HCT116 (cell line): ENCODE data around the gene C1orf50. TPM values are rescaled to one million over a fixed set of nuclear protein-coding genes. Genes with fewer than 3 reads are reported as not detected.

ENCODE experiments used
- ATAC-seq: fragments of 200-7000 bp; cut with Tn5 transposase; 2 replicates; pipeline ENCODE4 v1.9.1; 2020; ENCODE audit warnings: mild to moderate bottlenecking, moderate library complexity
- BruUV-seq: library from RNA; stranded (reverse); fragments of 400-500 nt; replicated peaks from 2 replicates; lab custom pipeline; 2021; lab: Mats Ljungman, UMichigan
- CTCF ChIA-PET: fragments of 300-600 bp; sonication (Branson Sonifier 250); formaldehyde crosslinking; loops from one replicate; lab custom pipeline; 2021; ENCODE audit warnings: antibody characterized with exemption; lab: Charles Lee
- POLR2A ChIA-PET: fragments of 300-600, 350-600 bp; sonication (Branson Sonifier 250); formaldehyde crosslinking; loops from one replicate; lab custom pipeline; 2021; ENCODE audit warnings: antibody characterized with exemption; lab: Charles Lee
- RAD21 ChIA-PET, 2 experiments: fragments of 300-600 bp; sonication (Branson Sonifier 250); formaldehyde crosslinking; loops; one replicate each; lab custom pipeline; 2023; ENCODE audit warnings: low total read pairs in 2 of 2; ENCODE audit not compliant: uncharacterized antibody in 2 of 2, unreplicated experiment in 2 of 2, low non-redundant PET in 1 of 2; lab: Charles Lee
- DNase-seq: peaks from one replicate; pipeline ENCODE4 v3.0.0-alpha.2; 2010; ENCODE audit warnings: low read depth, low spot score
- H2AFZ ChIP-seq: fragments of 200-600 bp; shearing (Covaris generic), sonication (generic); 2 replicates; pipeline ENCODE4 v1.6.1; 2017; ENCODE audit warnings: low read depth, mixed run types, mixed read lengths, antibody characterized with exemption, low read length; ENCODE audit not compliant: poor library complexity, severe bottlenecking
- H3K27ac ChIP-seq: 2 replicates; pipeline ENCODE4 v1.5.1; 2012; ENCODE audit warnings: low read depth, low read length
- H3K27me3 ChIP-seq: fragments of 200-600 bp; sonication (generic); 2 replicates; pipeline ENCODE4 v1.6.1; 2016; ENCODE audit warnings: mixed run types, low read length, mixed read lengths; ENCODE audit not compliant: insufficient read depth
- H3K36me3 ChIP-seq, 2 experiments: fragments of 200-500 bp in 1 of 2; fragments of 200-600 bp in 1 of 2; sonication (Bioruptor generic) in 1 of 2; sonication (generic) in 1 of 2; 2 replicates each; pipeline versions ENCODE4 v1.5.1 to v1.6.1; 2014 to 2016; ENCODE audit warnings: low read length in 2 of 2, inconsistent platforms in 1 of 2, mixed read lengths in 1 of 2, mixed run types in 1 of 2; ENCODE audit not compliant: insufficient read depth in 2 of 2, control insufficient read depth in 1 of 2
- H3K4me1 ChIP-seq, 2 experiments: fragments of 200-600 bp in 1 of 2; sonication (generic) in 1 of 2; 2 replicates each; pipeline versions ENCODE4 v1.5.1 to v1.6.1; 2012 to 2017; ENCODE audit warnings: low read length in 2 of 2, inconsistent platforms in 1 of 2, mild to moderate bottlenecking in 1 of 2, mixed read lengths in 1 of 2, mixed run types in 1 of 2, moderate library complexity in 1 of 2; ENCODE audit not compliant: insufficient read depth in 2 of 2, control insufficient read depth in 1 of 2
- H3K4me2 ChIP-seq: fragments of 200-600 bp; sonication (generic); 2 replicates; pipeline ENCODE4 v1.6.1; 2017; ENCODE audit warnings: mixed run types, low read length, mixed read lengths
- H3K4me3 ChIP-seq, 2 experiments: fragments of 200-600 bp in 1 of 2; sonication (generic) in 1 of 2; replicated peaks in 1 of 2; 2 replicates each; pipeline ENCODE4 v1.5.1; 2011 to 2016; ENCODE audit warnings: low read length in 2 of 2, control low read depth in 1 of 2, low read depth in 1 of 2, mild to moderate bottlenecking in 1 of 2, mixed read lengths in 1 of 2, mixed run types in 1 of 2
- H3K79me2 ChIP-seq: fragments of 200-600 bp; sonication (generic); 2 replicates; pipeline ENCODE4 v1.6.1; 2017; ENCODE audit warnings: mild to moderate bottlenecking, mixed run types, low read length, moderate library complexity, mixed read lengths; ENCODE audit not compliant: insufficient read depth
- H3K9ac ChIP-seq: fragments of 200-600 bp; sonication (generic); 2 replicates; pipeline ENCODE4 v1.6.1; 2016; ENCODE audit warnings: low read length, mixed read lengths
- H3K9me2 ChIP-seq: fragments of 200-600 bp; sonication (generic), shearing (Covaris generic); 2 replicates; pipeline ENCODE4 v1.6.1; 2017; ENCODE audit warnings: mixed run types, mild to moderate bottlenecking, moderate library complexity; ENCODE audit not compliant: insufficient read depth
- H3K9me3 ChIP-seq, 2 experiments: fragments of 200-500 bp in 1 of 2; fragments of 200-600 bp in 1 of 2; sonication (Bioruptor generic) in 1 of 2; sonication (generic) in 1 of 2; 2 replicates each; pipeline ENCODE4 v1.6.1; 2014 to 2017; ENCODE audit warnings: low read length in 2 of 2, mixed read lengths in 2 of 2, inconsistent platforms in 1 of 2, low read depth in 1 of 2, mild to moderate bottlenecking in 1 of 2, mixed run types in 1 of 2, moderate library complexity in 1 of 2; ENCODE audit not compliant: control insufficient read depth in 1 of 2, insufficient read depth in 1 of 2
- H4K20me1 ChIP-seq: fragments of 200-600 bp; sonication (generic), shearing (Covaris generic); 2 replicates; pipeline ENCODE4 v1.6.1; 2017; ENCODE audit warnings: mixed run types, mild to moderate bottlenecking, moderate library complexity; ENCODE audit not compliant: insufficient read depth
- CBX3 ChIP-seq: IDR thresholded peaks from 2 replicates; pipeline ENCODE4 v1.6.1; 2012; ENCODE audit warnings: low read depth
- CEBPB ChIP-seq: IDR thresholded peaks from 2 replicates; pipeline ENCODE4 v1.6.1; 2012; ENCODE audit warnings: low read depth
- EZH2phosphoT487 ChIP-seq: fragments of 200-600 bp; IDR thresholded peaks from 2 replicates; pipeline ENCODE4 v1.6.1; 2018; ENCODE audit warnings: antibody characterized with exemption, borderline replicate concordance
- JUND ChIP-seq: IDR thresholded peaks from 2 replicates; pipeline ENCODE4 v1.6.1; 2012
- MAX ChIP-seq: IDR thresholded peaks from 2 replicates; pipeline ENCODE4 v1.6.1; 2012
- POLR2A ChIP-seq: IDR thresholded peaks from 2 replicates; pipeline ENCODE4 v1.7.0; 2011; ENCODE audit warnings: borderline replicate concordance; ENCODE audit not compliant: insufficient read depth, insufficient read length; ENCODE audit errors: extremely low read depth
- SRF ChIP-seq: IDR thresholded peaks from 2 replicates; pipeline ENCODE4 v1.6.1; 2012; ENCODE audit warnings: low read depth
- YY1 ChIP-seq: IDR thresholded peaks from 2 replicates; pipeline ENCODE4 v1.6.1; 2011; ENCODE audit warnings: low read length, low read depth, moderate library complexity, mild to moderate bottlenecking; ENCODE audit not compliant: insufficient replicate concordance; ENCODE audit errors: extremely low read depth
- ZNF274 ChIP-seq: fragments of 200-500 bp; sonication (Bioruptor generic); IDR thresholded peaks from 2 replicates; pipeline ENCODE4 v1.6.1; 2014; ENCODE audit warnings: mild to moderate bottlenecking, low read depth, low read length, inconsistent platforms
- intact Hi-C: fragments of 100-400 bp; cut with micrococcal nuclease; formaldehyde crosslinking; loops from 2 replicates; pipeline ENCODE4 v1.10.0; 2022
- total RNA-seq: library from RNA; stranded (reverse); gene quantifications from one replicate; pipeline ENCODE4 v1.2.1, GENCODE V29; 2021; ENCODE audit not compliant: unreplicated experiment
- TF ChIP-seq, protein P1 (sequence below): IDR thresholded peaks from 2 replicates; pipeline ENCODE4 v1.6.1; 2012
- TF ChIP-seq, protein P2 (sequence below): IDR thresholded peaks from 2 replicates; pipeline ENCODE4 v1.6.1; 2011; ENCODE audit warnings: mild to moderate bottlenecking, low read length, moderate library complexity; ENCODE audit not compliant: insufficient replicate concordance; ENCODE audit errors: extremely low read depth
- TF ChIP-seq, protein P3 (sequence below): IDR thresholded peaks from 2 replicates; pipeline ENCODE4 v1.6.1; 2012; ENCODE audit warnings: low read depth
- TF ChIP-seq, protein P4 (sequence below), 3 experiments: fragments of 200-600 bp in 1 of 3; sonication (generic) in 1 of 3; IDR thresholded peaks in 2 of 3; conservative IDR thresholded peaks in 1 of 3; 2 replicates each; pipeline ENCODE4 v1.5.1; 2012 to 2017; ENCODE audit warnings: low read depth in 2 of 3, low read length in 2 of 3, antibody characterized with exemption in 1 of 3, borderline replicate concordance in 1 of 3, control low read depth in 1 of 3, mild to moderate bottlenecking in 1 of 3, mixed read lengths in 1 of 3, mixed run types in 1 of 3, moderate library complexity in 1 of 3; ENCODE audit not compliant: insufficient read depth in 1 of 3

C1orf50 gene
- total RNA-seq, 1 experiment from 2014 or later, result 5.8 TPM

DNA sequence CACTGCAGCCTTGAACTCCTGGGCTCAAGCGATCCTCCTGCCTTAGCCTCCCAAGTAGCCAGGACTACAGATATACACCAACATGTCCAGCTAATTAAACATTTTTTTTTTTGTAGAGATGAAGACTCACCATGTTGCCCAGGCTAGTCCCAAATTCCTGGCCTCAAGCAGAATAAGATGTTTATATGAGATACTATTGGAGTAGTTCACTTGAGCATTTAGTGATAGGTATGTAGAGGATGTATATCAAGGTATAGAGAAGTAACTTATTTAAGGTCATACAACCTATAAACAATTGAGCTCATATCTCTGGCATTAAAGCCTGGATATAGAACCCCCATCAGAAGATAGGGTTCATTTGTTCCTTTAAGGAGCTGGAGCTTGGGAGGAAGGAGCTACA is 13.1 kb downstream of the C1orf50 start:
- Histone ChIP-seq H2AFZ (no peak overlapping the region), H3K27ac (no peak overlapping the region), H3K9me2 (no peaks in the 10 kb centered on the region), H3K79me2 (no peaks in the 10 kb centered on the region), H3K27me3 (no peaks in the 10 kb centered on the region), H3K36me3 (peaks cover 9 to 10% of the 10 kb centered on the region in 2 experiments; a peak in 2 of 4 replicates), H3K9me3 (no peaks in the 10 kb centered on the region), H4K20me1 (no peaks in the 10 kb centered on the region), H3K4me3 (no peak overlapping the region), H3K4me2 (no peak overlapping the region), H3K4me1 (peaks cover 0 to 4% of the 10 kb centered on the region in 2 experiments; a peak in 1 of 4 replicates), H3K9ac (no peak overlapping the region)
- intact Hi-C loops, result no loop called here
- no TSS peak for BruUV-seq
- DNase-seq (no peak), ATAC-seq (no peak)
- TF ChIP-seq EZH2phosphoT487 (no peak), MAX (no peak), POLR2A (no peak), JUND (no peak), ZNF274 (no peak), SRF (no peak), CBX3 (no peak), YY1 (no peak), CEBPB (no peak)
- TF ChIP-seq, protein P1, sequence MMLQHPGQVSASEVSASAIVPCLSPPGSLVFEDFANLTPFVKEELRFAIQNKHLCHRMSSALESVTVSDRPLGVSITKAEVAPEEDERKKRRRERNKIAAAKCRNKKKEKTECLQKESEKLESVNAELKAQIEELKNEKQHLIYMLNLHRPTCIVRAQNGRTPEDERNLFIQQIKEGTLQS, result no peak
- TF ChIP-seq, protein P2, sequence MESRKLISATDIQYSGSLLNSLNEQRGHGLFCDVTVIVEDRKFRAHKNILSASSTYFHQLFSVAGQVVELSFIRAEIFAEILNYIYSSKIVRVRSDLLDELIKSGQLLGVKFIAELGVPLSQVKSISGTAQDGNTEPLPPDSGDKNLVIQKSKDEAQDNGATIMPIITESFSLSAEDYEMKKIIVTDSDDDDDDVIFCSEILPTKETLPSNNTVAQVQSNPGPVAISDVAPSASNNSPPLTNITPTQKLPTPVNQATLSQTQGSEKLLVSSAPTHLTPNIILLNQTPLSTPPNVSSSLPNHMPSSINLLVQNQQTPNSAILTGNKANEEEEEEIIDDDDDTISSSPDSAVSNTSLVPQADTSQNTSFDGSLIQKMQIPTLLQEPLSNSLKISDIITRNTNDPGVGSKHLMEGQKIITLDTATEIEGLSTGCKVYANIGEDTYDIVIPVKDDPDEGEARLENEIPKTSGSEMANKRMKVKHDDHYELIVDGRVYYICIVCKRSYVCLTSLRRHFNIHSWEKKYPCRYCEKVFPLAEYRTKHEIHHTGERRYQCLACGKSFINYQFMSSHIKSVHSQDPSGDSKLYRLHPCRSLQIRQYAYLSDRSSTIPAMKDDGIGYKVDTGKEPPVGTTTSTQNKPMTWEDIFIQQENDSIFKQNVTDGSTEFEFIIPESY, result no peak
- TF ChIP-seq, protein P3, sequence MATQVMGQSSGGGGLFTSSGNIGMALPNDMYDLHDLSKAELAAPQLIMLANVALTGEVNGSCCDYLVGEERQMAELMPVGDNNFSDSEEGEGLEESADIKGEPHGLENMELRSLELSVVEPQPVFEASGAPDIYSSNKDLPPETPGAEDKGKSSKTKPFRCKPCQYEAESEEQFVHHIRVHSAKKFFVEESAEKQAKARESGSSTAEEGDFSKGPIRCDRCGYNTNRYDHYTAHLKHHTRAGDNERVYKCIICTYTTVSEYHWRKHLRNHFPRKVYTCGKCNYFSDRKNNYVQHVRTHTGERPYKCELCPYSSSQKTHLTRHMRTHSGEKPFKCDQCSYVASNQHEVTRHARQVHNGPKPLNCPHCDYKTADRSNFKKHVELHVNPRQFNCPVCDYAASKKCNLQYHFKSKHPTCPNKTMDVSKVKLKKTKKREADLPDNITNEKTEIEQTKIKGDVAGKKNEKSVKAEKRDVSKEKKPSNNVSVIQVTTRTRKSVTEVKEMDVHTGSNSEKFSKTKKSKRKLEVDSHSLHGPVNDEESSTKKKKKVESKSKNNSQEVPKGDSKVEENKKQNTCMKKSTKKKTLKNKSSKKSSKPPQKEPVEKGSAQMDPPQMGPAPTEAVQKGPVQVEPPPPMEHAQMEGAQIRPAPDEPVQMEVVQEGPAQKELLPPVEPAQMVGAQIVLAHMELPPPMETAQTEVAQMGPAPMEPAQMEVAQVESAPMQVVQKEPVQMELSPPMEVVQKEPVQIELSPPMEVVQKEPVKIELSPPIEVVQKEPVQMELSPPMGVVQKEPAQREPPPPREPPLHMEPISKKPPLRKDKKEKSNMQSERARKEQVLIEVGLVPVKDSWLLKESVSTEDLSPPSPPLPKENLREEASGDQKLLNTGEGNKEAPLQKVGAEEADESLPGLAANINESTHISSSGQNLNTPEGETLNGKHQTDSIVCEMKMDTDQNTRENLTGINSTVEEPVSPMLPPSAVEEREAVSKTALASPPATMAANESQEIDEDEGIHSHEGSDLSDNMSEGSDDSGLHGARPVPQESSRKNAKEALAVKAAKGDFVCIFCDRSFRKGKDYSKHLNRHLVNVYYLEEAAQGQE, result no peak
- TF ChIP-seq, protein P4, sequence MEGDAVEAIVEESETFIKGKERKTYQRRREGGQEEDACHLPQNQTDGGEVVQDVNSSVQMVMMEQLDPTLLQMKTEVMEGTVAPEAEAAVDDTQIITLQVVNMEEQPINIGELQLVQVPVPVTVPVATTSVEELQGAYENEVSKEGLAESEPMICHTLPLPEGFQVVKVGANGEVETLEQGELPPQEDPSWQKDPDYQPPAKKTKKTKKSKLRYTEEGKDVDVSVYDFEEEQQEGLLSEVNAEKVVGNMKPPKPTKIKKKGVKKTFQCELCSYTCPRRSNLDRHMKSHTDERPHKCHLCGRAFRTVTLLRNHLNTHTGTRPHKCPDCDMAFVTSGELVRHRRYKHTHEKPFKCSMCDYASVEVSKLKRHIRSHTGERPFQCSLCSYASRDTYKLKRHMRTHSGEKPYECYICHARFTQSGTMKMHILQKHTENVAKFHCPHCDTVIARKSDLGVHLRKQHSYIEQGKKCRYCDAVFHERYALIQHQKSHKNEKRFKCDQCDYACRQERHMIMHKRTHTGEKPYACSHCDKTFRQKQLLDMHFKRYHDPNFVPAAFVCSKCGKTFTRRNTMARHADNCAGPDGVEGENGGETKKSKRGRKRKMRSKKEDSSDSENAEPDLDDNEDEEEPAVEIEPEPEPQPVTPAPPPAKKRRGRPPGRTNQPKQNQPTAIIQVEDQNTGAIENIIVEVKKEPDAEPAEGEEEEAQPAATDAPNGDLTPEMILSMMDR (IDR thresholded peaks at IDR 0.05 in 2 of 3, conservative IDR thresholded peaks at IDR 0.05 in 1 of 3; ENCODE audit: borderline replicate concordance in 1 of 3, insufficient read depth in 1 of 3, low read depth in 2 of 3, low read length in 2 of 3), result no peak
- POLR2A ChIA-PET, result interaction anchor here (1.0 kb wide), 1 partner anchor 143 kb away, joined by 3 read pairs; no protein-coding TSS in a partner anchor
- RAD21 ChIA-PET, result no interaction called here
- CTCF ChIA-PET, result interaction anchor here (1.3 to 7.1 kb wide), 3 partner anchors 9 to 293 kb away, joined by 3 to 96 read pairs (median 4); no protein-coding TSS in a partner anchor
